ENCODE measurements around the gene S100B.
"Not testable (repeated sequence)": the region's sequence is repeated elsewhere in the genome, so short reads cannot be mapped to it uniquely, and the experiment has no call there.

The S100B gene

GRCh38 chr21:46579394-46579793 is 25.5 kb downstream of the S100B start:
- peaks cover 44% of the 10 kb centered on the region for H3K9me3 ChIP-seq (ENCODE audit: control insufficient read depth, low read length)
- H3K4me1 ChIP-seq (ENCODE audit: control insufficient read depth, insufficient read depth, low read length, poor library complexity, severe bottlenecking); H3K27ac ChIP-seq (ENCODE audit: low read depth, low read length, severe bottlenecking); H3K4me3 ChIP-seq (ENCODE audit: extremely low read depth, insufficient read depth, low read length, poor library complexity, severe bottlenecking): not testable (repeated sequence)
- WGBS, 2 experiments (ENCODE audit: insufficient coverage in 2 of 2), result 94 to 100% methylated on average over 2 of the region's 2 CpGs
- peaks cover 24% of the 10 kb centered on the region for H3K36me3 ChIP-seq (ENCODE audit: control insufficient read depth, insufficient read depth, low read length)

GRCh38 chr21:46577786-46578185 is 27.1 kb downstream of the S100B start:
- WGBS, 2 experiments (ENCODE audit: insufficient coverage in 2 of 2), result 91 to 100% methylated on average over 2 to 4 of the region's 5 CpGs
- not testable (repeated sequence) for H3K4me1 ChIP-seq (ENCODE audit: control insufficient read depth, insufficient read depth, low read length, poor library complexity, severe bottlenecking)

DNA sequence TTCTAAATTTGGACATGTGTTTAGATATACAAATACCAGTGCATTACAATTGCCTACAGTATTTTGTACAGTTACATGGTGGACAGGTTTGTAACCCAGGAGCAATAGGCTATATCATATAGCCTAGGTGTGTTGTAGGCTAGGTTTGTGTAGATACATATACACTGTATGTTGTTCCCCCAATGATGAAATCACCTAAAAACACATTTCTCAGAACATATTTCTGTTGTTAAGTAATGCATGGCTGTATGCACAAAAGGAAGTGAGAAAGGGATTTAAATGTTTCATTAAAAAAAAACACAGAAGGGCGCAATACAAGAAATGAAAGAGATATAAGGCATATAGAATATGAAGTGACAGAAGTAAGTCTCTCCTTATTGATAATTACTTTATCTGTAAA is 32.0 kb downstream of the S100B start:
- WGBS, 2 experiments (ENCODE audit: insufficient coverage in 2 of 2), result no CpG with 5 or more reads among the region's 1 CpG
- no peak overlapping the region for H3K4me3 ChIP-seq (ENCODE audit: extremely low read depth, insufficient read depth, low read length, poor library complexity, severe bottlenecking)
- no peaks in the 10 kb centered on the region for H3K4me1 ChIP-seq (ENCODE audit: control insufficient read depth, insufficient read depth, low read length, poor library complexity, severe bottlenecking)
- no peak overlapping the region for H3K27ac ChIP-seq (ENCODE audit: low read depth, low read length, severe bottlenecking)
- peaks cover 4% of the 10 kb centered on the region for H3K9me3 ChIP-seq (ENCODE audit: control insufficient read depth, low read length)
- peaks cover 50% of the 10 kb centered on the region for H3K36me3 ChIP-seq (ENCODE audit: control insufficient read depth, insufficient read depth, low read length)

More at GRCh38 chr21:46577786-46578185, 27.1 kb downstream of the S100B start:
- peaks cover 31% of the 10 kb centered on the region for H3K36me3 ChIP-seq (ENCODE audit: control insufficient read depth, insufficient read depth, low read length)
- not testable (repeated sequence) for H3K27ac ChIP-seq (ENCODE audit: low read depth, low read length, severe bottlenecking); H3K4me3 ChIP-seq (ENCODE audit: extremely low read depth, insufficient read depth, low read length, poor library complexity, severe bottlenecking)
- peaks cover 44% of the 10 kb centered on the region for H3K9me3 ChIP-seq (ENCODE audit: control insufficient read depth, low read length)

GRCh38 chr21:46570631-46571030 is 34.3 kb downstream of the S100B start:
- H3K9me3 ChIP-seq (ENCODE audit: control insufficient read depth, low read length), result no peaks in the 10 kb centered on the region
- no peak overlapping the region for H3K4me3 ChIP-seq (ENCODE audit: extremely low read depth, insufficient read depth, low read length, poor library complexity, severe bottlenecking)
- H3K36me3 ChIP-seq (ENCODE audit: control insufficient read depth, insufficient read depth, low read length), result peaks cover 72% of the 10 kb centered on the region
- no peak overlapping the region for H3K27ac ChIP-seq (ENCODE audit: low read depth, low read length, severe bottlenecking)
- no peaks in the 10 kb centered on the region for H3K4me1 ChIP-seq (ENCODE audit: control insufficient read depth, insufficient read depth, low read length, poor library complexity, severe bottlenecking)

- Histone ChIP-seq H3K9me3 (ENCODE audit: control insufficient read depth, low read length) (no peaks in the 10 kb centered on the region), H3K36me3 (ENCODE audit: control insufficient read depth, insufficient read depth, low read length) (peaks cover 77% of the 10 kb centered on the region), H3K27ac (ENCODE audit: low read depth, low read length, severe bottlenecking) (no peak overlapping the region), H3K4me3 (ENCODE audit: extremely low read depth, insufficient read depth, low read length, poor library complexity, severe bottlenecking) (no peak overlapping the region), H3K4me1 (ENCODE audit: control insufficient read depth, insufficient read depth, low read length, poor library complexity, severe bottlenecking) (no peaks in the 10 kb centered on the region)
- 100% methylated on average over 1 of the region's 2 CpGs for WGBS, 2 experiments (ENCODE audit: insufficient coverage in 2 of 2)
These were observed 34.8 kb downstream of the S100B start for GRCh38 chr21:46570119-46570518.

DNA sequence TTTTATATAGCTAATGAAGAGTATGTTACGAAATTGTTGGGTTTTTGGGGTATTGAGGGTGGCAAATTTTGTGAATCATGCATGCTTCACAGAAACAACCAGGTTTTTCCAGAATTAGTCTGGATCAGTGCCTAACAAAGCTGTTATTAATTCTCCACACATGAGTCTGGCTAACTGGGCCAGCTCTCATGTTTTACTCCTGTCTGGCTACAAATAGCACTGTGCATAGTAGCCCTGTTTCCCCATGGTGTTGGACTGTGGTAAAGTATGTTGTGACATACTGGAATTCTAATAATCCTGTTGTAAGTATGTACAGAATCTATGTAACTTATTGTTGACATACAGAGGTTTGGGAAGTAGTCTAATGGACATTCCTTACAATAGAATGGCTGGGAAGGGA is 35.8 kb downstream of the S100B start:
- 80% methylated on average over 1 of the region's 1 CpG; no CpG with 5 or more reads in 1 of the 2 experiments for WGBS, 2 experiments (ENCODE audit: insufficient coverage in 2 of 2)
- no peak overlapping the region for H3K27ac ChIP-seq (ENCODE audit: low read depth, low read length, severe bottlenecking)
- no peak overlapping the region for H3K4me3 ChIP-seq (ENCODE audit: extremely low read depth, insufficient read depth, low read length, poor library complexity, severe bottlenecking)
- H3K4me1 ChIP-seq (ENCODE audit: control insufficient read depth, insufficient read depth, low read length, poor library complexity, severe bottlenecking), result no peaks in the 10 kb centered on the region
- peaks cover 87% of the 10 kb centered on the region for H3K36me3 ChIP-seq (ENCODE audit: control insufficient read depth, insufficient read depth, low read length)
- H3K9me3 ChIP-seq (ENCODE audit: control insufficient read depth, low read length), result no peaks in the 10 kb centered on the region

DNA sequence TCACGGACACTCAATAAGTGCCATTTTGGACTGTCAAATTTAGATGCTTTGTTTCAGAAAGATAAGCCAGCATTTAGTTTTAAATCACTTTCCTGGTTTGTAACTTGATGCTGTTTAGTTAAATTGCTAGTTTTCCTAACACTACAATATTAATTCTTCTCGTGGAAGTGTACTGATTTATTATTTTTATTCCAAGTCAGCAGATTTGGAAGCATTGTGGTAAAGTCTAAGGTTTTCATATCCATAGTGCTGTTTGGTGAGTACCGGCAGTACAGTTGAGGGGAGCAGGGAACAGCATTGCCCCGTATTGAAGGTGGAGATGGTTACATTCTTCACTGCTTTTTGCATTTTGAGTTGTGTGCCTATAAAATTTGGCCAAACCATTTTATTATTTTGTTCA is 36.3 kb downstream of the S100B start:
- Histone ChIP-seq H3K36me3 (ENCODE audit: control insufficient read depth, insufficient read depth, low read length) (peaks cover 92% of the 10 kb centered on the region), H3K4me1 (ENCODE audit: control insufficient read depth, insufficient read depth, low read length, poor library complexity, severe bottlenecking) (no peaks in the 10 kb centered on the region), H3K4me3 (ENCODE audit: extremely low read depth, insufficient read depth, low read length, poor library complexity, severe bottlenecking) (no peak overlapping the region), H3K27ac (ENCODE audit: low read depth, low read length, severe bottlenecking) (no peak overlapping the region), H3K9me3 (ENCODE audit: control insufficient read depth, low read length) (no peaks in the 10 kb centered on the region)
- WGBS, 2 experiments (ENCODE audit: insufficient coverage in 2 of 2), result 90 to 100% methylated on average over 3 of the region's 4 CpGs

DNA sequence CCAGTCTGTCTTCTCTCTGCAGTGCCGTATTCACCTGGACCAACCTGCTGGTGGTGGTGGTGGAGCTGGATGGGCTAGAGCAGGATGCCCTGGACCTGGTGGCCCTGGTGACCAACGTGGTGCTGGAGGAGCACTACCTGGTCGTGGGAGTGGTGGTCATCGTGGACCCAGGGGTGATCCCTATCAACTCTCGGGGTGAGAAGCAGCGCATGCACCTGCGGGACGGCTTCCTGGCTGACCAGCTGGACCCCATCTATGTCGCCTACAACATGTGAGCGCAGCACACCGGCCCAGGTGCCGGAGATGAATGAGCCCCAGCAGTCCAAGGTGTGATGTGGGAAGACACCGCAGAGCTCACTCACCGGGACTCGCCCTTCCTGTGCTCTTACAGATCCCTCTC is 37.5 kb downstream of the S100B start:
- no peak overlapping the region for H3K27ac ChIP-seq (ENCODE audit: low read depth, low read length, severe bottlenecking)
- no peaks in the 10 kb centered on the region for H3K4me1 ChIP-seq (ENCODE audit: control insufficient read depth, insufficient read depth, low read length, poor library complexity, severe bottlenecking)
- WGBS, 2 experiments (ENCODE audit: insufficient coverage in 2 of 2), result 97 to 99% methylated on average over 13 to 14 of the region's 15 CpGs
- H3K9me3 ChIP-seq (ENCODE audit: control insufficient read depth, low read length), result no peaks in the 10 kb centered on the region
- no peak overlapping the region for H3K4me3 ChIP-seq (ENCODE audit: extremely low read depth, insufficient read depth, low read length, poor library complexity, severe bottlenecking)
- H3K36me3 ChIP-seq (ENCODE audit: control insufficient read depth, insufficient read depth, low read length), result peaks cover 92% of the 10 kb centered on the region

GRCh38 chr21:46564391-46564790 is 40.5 kb downstream of the S100B start:
- Histone ChIP-seq H3K9me3 (ENCODE audit: control insufficient read depth, low read length) (no peaks in the 10 kb centered on the region), H3K4me3 (ENCODE audit: extremely low read depth, insufficient read depth, low read length, poor library complexity, severe bottlenecking) (no peak overlapping the region), H3K36me3 (ENCODE audit: control insufficient read depth, insufficient read depth, low read length) (peaks cover 99% of the 10 kb centered on the region), H3K4me1 (ENCODE audit: control insufficient read depth, insufficient read depth, low read length, poor library complexity, severe bottlenecking) (no peaks in the 10 kb centered on the region), H3K27ac (ENCODE audit: low read depth, low read length, severe bottlenecking) (no peak overlapping the region)
- WGBS, 2 experiments (ENCODE audit: insufficient coverage in 2 of 2), result 95% methylated on average over 10 of the region's 10 CpGs

GRCh38 chr21:46562964-46563607 is 41.8 kb downstream of the S100B start:
- peaks cover 95% of the 10 kb centered on the region for H3K36me3 ChIP-seq (ENCODE audit: control insufficient read depth, insufficient read depth, low read length)
- no peaks in the 10 kb centered on the region for H3K4me1 ChIP-seq (ENCODE audit: control insufficient read depth, insufficient read depth, low read length, poor library complexity, severe bottlenecking)
- H3K9me3 ChIP-seq (ENCODE audit: control insufficient read depth, low read length), result no peaks in the 10 kb centered on the region
- H3K27ac ChIP-seq (ENCODE audit: low read depth, low read length, severe bottlenecking), result no peak overlapping the region
- WGBS, 2 experiments (ENCODE audit: insufficient coverage in 2 of 2), result 93 to 97% methylated on average over 13 to 14 of the region's 14 CpGs
- H3K4me3 ChIP-seq (ENCODE audit: extremely low read depth, insufficient read depth, low read length, poor library complexity, severe bottlenecking), result no peak overlapping the region

DNA sequence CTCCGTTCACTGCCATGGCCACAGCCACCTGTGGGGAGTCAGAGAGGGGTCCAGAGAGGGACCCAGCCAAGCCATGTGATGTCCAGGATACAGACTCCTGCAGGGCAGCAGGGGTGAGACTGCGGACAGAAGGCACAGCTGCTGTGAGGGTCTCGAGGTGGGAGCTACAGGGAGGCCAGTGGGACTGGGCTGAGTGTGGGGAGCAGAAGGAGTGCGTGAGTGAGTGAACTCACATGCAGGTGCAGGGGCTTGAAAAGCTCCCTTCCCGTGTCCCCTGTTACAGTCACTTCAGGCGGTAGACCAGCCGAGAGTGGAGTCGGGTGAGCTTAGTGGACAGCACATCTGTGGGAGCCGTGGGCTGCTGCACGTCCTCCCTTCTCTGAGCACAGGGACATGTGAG is 42.4 kb downstream of the S100B start:
- Histone ChIP-seq H3K9me3 (ENCODE audit: control insufficient read depth, low read length) (no peaks in the 10 kb centered on the region), H3K27ac (ENCODE audit: low read depth, low read length, severe bottlenecking) (no peak overlapping the region), H3K4me1 (ENCODE audit: control insufficient read depth, insufficient read depth, low read length, poor library complexity, severe bottlenecking) (no peaks in the 10 kb centered on the region), H3K4me3 (ENCODE audit: extremely low read depth, insufficient read depth, low read length, poor library complexity, severe bottlenecking) (no peak overlapping the region), H3K36me3 (ENCODE audit: control insufficient read depth, insufficient read depth, low read length) (peaks cover 95% of the 10 kb centered on the region)
- WGBS, 2 experiments (ENCODE audit: insufficient coverage in 2 of 2), result 84 to 88% methylated on average over 7 to 10 of the region's 10 CpGs

Measured in mesodermal cell (in vitro differentiated cells).